Liver (tissue), 3 donors: Measurements from ENCODE around the gene SRGN.

Experiments
- ATF3 ChIP-seq: IDR thresholded peaks from 2 replicates; pipeline ENCODE4 v1.6.1; 2016; ENCODE audit warnings: antibody characterized with exemption
- CTCF ChIP-seq: fragments of 150-350 bp; IDR thresholded peaks from 2 replicates; pipeline ENCODE4 v1.5.1; 2017; ENCODE audit warnings: improper control_type of control experiment, low read depth, low read length; ENCODE audit not compliant: missing input control
- EGR1 ChIP-seq, 2 donors: IDR thresholded peaks; 2 replicates each; pipeline ENCODE4 v1.6.1; 2016 to 2018; ENCODE audit warnings: antibody characterized with exemption in 2 of 2, low read depth in 2 of 2
- JUND ChIP-seq, 2 donors: IDR thresholded peaks; 2 replicates each; pipeline ENCODE4 v1.6.1; 2016; ENCODE audit warnings: antibody characterized with exemption in 2 of 2
- RAD21 ChIP-seq, 2 donors: IDR thresholded peaks; 2 replicates each; pipeline ENCODE4 v1.6.1; 2016; ENCODE audit warnings: antibody characterized with exemption in 2 of 2, mild to moderate bottlenecking in 2 of 2
- SP1 ChIP-seq: IDR thresholded peaks from 2 replicates; pipeline ENCODE4 v1.6.1; 2018; ENCODE audit warnings: antibody characterized with exemption, mild to moderate bottlenecking
- TAF1 ChIP-seq: conservative IDR thresholded peaks from 2 replicates; pipeline ENCODE4 v1.6.1; 2016; ENCODE audit warnings: antibody characterized with exemption, mild to moderate bottlenecking
- YY1 ChIP-seq: IDR thresholded peaks from 2 replicates; pipeline ENCODE4 v1.6.1; 2016; ENCODE audit warnings: antibody characterized with exemption, mild to moderate bottlenecking
- ZBTB33 ChIP-seq: IDR thresholded peaks from 2 replicates; pipeline ENCODE4 v1.6.1; 2016; ENCODE audit warnings: antibody characterized with exemption
- TF ChIP-seq, protein P1 (sequence below): IDR thresholded peaks from 2 replicates; pipeline ENCODE4 v1.6.1; 2016; ENCODE audit warnings: antibody characterized with exemption
- TF ChIP-seq, protein P2 (sequence below): IDR thresholded peaks from 2 replicates; pipeline ENCODE4 v1.6.1; 2016; ENCODE audit warnings: antibody characterized with exemption, mild to moderate bottlenecking
- donor health status: healthy.
- donor health status: healthy.

GRCh38 chr10:69151984-69152383 is 64.1 kb downstream of the SRGN start:
- no peak for TF ChIP-seq RAD21 (IDR thresholded peaks at IDR 0.05)
- TF ChIP-seq CTCF, result no peak
- no peak for TF ChIP-seq EGR1 (IDR thresholded peaks at IDR 0.05; ENCODE audit: low read depth in 2 of 2)
- TF ChIP-seq, protein P1, sequence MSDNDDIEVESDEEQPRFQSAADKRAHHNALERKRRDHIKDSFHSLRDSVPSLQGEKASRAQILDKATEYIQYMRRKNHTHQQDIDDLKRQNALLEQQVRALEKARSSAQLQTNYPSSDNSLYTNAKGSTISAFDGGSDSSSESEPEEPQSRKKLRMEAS, result no peak
- TF ChIP-seq, protein P2, sequence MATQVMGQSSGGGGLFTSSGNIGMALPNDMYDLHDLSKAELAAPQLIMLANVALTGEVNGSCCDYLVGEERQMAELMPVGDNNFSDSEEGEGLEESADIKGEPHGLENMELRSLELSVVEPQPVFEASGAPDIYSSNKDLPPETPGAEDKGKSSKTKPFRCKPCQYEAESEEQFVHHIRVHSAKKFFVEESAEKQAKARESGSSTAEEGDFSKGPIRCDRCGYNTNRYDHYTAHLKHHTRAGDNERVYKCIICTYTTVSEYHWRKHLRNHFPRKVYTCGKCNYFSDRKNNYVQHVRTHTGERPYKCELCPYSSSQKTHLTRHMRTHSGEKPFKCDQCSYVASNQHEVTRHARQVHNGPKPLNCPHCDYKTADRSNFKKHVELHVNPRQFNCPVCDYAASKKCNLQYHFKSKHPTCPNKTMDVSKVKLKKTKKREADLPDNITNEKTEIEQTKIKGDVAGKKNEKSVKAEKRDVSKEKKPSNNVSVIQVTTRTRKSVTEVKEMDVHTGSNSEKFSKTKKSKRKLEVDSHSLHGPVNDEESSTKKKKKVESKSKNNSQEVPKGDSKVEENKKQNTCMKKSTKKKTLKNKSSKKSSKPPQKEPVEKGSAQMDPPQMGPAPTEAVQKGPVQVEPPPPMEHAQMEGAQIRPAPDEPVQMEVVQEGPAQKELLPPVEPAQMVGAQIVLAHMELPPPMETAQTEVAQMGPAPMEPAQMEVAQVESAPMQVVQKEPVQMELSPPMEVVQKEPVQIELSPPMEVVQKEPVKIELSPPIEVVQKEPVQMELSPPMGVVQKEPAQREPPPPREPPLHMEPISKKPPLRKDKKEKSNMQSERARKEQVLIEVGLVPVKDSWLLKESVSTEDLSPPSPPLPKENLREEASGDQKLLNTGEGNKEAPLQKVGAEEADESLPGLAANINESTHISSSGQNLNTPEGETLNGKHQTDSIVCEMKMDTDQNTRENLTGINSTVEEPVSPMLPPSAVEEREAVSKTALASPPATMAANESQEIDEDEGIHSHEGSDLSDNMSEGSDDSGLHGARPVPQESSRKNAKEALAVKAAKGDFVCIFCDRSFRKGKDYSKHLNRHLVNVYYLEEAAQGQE, result no peak
- no peak for TF ChIP-seq JUND (IDR thresholded peaks at IDR 0.05)
- TF ChIP-seq TAF1, result no peak
- no peak for TF ChIP-seq ZBTB33
- TF ChIP-seq SP1, result no peak
- TF ChIP-seq ATF3, result no peak
- TF ChIP-seq YY1, result no peak
